22Rv1 (cell line): ENCODE data around the gene UNC5A.

ENCODE experiments used
- CTCF ChIP-seq: fragments of 450-650 bp; IDR thresholded peaks from 2 replicates; pipeline ENCODE4 v1.5.1; 2017; ENCODE audit warnings: mild to moderate bottlenecking
- ZFX ChIP-seq: fragments of 450-650 bp; IDR thresholded peaks from 2 replicates; pipeline ENCODE4 v1.6.1; 2017; ENCODE audit warnings: antibody characterized with exemption, borderline replicate concordance

GRCh38 chr5:176789873-176790615 lies 20.3 kb upstream of the UNC5A start:
- TF ChIP-seq CTCF = no peak
- no peak for TF ChIP-seq ZFX
